HG03558 (cell line): ENCODE measurements around the gene SIDT1.

ENCODE experiments used
- ATAC-seq: cut with Tn5 transposase; IDR thresholded peaks from one replicate; pipeline ENCODE4 v1.9.1; 2021; ENCODE audit warnings: moderate number of reproducible peaks; ENCODE audit not compliant: unreplicated experiment; ENCODE audit errors: extremely low read depth

SIDT1 gene

DNA sequence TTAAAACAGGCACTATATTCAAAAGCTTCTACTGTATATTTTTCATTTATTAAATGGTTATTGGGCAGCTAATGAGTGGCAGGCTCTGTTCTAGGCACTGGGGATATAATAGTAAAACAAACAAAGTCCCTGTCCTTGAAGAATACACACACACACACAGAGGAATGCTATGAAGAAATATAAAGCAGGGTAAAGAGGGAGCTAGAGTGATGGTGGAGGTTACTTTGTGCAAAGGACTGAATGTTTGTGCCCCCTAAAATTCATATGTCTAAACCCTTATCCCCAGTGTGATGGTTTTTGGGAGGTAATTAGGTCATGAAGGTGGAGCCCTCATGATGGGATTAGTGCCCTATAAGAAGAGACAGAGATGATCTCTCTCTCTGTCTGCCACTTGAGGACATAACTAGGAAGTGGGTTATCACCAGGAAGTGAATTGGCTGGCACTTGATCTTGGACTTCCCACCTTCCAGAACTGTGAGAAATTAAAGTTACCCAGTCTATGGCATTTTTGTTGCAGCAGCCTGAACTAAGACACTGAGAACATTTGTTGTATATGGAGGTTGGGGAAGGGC lies 132.3 kb downstream of the SIDT1 start:
- no peak for ATAC-seq

DNA sequence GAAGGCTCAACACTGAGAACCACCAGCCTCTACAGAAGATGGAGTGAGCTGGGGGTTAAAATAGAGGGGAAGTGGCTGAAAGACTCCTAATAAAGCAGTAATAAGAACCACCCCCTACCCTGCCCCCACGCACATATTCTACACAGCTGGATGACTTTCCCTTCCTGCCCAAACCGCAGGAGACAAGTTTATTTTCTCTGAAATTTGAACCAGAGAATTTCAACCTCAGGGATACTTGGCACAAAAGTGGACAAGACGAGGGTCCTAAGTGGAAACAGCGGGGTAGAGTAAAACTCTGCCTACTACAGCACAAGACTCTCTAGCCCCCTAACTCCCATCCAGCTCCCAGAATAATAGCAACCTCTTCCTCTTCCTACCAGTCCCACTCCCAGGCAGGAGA lies 135.7 kb downstream of the SIDT1 start:
- ATAC-seq: no peak

DNA sequence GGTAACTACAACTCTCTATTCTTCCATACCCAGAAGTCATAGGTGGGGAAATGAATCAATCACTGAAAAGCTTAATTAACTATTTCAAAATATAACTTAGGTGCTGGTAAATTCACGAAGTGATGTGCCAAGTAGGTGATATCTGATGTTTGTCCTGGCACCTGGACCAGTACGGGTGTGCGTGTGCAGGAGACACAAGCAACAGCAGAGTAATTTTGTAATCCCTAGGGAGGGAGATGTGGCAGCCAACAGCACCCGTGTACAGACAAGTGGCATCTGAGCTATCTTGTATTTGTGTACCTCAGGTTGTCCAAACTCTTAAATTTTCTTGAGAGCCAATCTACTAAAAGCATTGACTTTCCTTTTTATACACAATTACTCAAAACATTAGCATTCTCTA lies 141.2 kb downstream of the SIDT1 start:
- ATAC-seq: no peak

DNA sequence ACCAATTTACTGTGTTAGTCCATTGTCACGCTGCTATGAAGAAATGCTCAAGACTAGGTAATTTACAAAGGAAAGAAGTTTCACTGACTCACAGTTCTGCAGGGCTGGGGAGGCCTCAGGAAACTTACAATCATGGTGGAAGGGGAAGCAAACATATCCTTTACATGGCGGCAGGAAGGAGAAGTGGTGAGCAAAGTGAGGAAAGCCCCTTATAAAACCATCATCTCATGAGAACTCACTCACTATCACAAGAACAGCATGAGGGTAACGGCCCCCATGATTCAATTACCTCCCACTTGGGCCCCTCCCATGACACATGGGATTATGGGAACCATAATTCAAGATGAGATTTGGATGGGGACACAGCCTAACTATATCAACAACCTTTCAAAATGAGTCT lies 143.9 kb downstream of the SIDT1 start:
- ATAC-seq: no peak

DNA sequence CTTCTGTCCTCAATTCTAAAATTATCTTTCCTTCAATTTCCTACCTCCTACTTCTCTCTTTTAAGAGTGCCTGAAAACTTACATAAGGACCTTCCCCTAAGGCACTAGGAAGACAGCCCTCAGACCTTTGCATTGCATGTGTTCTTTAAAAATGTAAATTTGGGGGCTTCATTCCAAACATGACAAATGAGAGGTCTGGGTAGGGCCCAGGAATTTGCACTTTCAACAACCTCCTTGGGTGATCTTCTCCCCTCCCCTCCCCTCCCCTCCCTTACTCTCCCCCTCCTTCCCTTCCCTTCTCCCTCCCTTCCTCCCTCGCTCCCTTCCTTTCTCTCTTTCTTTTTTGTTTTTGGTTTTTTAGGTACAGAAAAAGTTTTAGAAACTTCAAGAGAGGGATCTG lies 145.4 kb downstream of the SIDT1 start:
- no peak for ATAC-seq

GRCh38 chr3:113678773-113679172 lies 146.4 kb downstream of the SIDT1 start:
- ATAC-seq: no peak
